BE2C (cell line): Measurements from ENCODE around the gene CCDC194.
A peak's percentile ranks its signal among the peaks of the same experiment; 100 is the strongest.

Source experiments
- DNase-seq: peaks from one replicate; pipeline ENCODE4 v3.0.0-alpha.2; 2020
- H3K27me3 ChIP-seq: fragments of 250-450 bp; sonication (Bioruptor Pico); 2 replicates; pipeline ENCODE4 v1.5.1; 2020; ENCODE audit warnings: mild to moderate bottlenecking
- H3K36me3 ChIP-seq: fragments of 250-450 bp; sonication (Bioruptor Pico); 2 replicates; pipeline ENCODE4 v1.5.1; 2020; ENCODE audit warnings: mild to moderate bottlenecking
- H3K4me1 ChIP-seq: fragments of 250-450 bp; sonication (Bioruptor Pico); 2 replicates; pipeline ENCODE4 v1.5.1; 2020
- H3K4me3 ChIP-seq: 2 replicates; pipeline ENCODE4 v1.5.1; 2011; ENCODE audit warnings: low read depth, low read length
- H3K9me3 ChIP-seq: fragments of 250-450 bp; sonication (Bioruptor Pico); 2 replicates; pipeline ENCODE4 v1.5.1; 2020
- TF ChIP-seq, protein P1 (sequence below): IDR thresholded peaks from 2 replicates; pipeline ENCODE4 v1.5.1; 2012; ENCODE audit warnings: mild to moderate bottlenecking, low read depth, low read length

Gene CCDC194

DNA sequence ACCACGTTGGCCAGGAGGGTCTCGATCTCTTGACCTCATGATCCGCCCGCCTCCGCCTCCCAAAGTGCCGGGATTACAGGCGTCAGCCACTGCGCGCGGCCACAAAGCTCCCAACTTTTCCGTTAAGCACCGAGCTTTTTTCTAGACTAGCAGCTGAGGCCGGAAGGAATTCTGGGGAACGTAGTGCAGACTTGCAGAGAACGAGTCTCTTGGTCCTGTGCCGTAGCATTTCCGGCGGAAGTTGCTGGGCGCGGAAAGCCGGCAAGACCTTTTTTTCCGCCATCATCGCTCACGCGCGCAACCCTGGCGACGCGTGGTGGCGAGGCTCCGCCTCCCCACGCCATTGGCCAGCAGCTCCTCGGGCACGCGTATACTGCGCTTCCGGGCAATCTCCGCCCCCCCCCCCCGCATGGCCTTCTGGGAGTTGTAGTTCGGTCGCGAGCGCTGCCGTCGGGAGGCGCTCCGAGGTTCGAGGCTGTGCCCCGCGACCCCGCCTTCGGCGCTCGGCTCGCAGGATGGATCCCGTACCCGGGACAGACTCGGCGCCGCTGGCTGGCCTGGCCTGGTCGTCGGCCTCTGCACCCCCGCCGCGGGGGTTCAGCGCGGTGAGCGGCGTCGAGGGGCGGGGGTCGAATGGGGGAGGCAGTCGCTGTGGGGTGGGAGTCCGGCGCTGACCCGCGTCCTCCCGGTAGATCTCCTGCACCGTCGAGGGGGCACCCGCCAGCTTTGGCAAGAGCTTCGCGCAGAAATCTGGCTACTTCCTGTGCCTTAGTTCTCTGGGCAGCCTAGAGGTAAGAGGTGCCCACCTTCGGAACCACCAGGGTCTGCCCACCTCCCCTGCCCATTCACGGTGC, 25.9 kb upstream of the CCDC194 start, which contains the start of gene MVB12A:
TSS of gene MVB12A (plus strand) at position 427 of the 854 bp plus-strand sequence. CDS start at position 516, 89 bp downstream.
- H3K27me3 ChIP-seq: no peaks in the 10 kb centered on the region
- TF ChIP-seq, protein P1, sequence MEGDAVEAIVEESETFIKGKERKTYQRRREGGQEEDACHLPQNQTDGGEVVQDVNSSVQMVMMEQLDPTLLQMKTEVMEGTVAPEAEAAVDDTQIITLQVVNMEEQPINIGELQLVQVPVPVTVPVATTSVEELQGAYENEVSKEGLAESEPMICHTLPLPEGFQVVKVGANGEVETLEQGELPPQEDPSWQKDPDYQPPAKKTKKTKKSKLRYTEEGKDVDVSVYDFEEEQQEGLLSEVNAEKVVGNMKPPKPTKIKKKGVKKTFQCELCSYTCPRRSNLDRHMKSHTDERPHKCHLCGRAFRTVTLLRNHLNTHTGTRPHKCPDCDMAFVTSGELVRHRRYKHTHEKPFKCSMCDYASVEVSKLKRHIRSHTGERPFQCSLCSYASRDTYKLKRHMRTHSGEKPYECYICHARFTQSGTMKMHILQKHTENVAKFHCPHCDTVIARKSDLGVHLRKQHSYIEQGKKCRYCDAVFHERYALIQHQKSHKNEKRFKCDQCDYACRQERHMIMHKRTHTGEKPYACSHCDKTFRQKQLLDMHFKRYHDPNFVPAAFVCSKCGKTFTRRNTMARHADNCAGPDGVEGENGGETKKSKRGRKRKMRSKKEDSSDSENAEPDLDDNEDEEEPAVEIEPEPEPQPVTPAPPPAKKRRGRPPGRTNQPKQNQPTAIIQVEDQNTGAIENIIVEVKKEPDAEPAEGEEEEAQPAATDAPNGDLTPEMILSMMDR: no peak
- H3K36me3 ChIP-seq: peaks cover 3% of the 10 kb centered on the region; the same call in 1 of the 2 replicates
- peaks cover 2% of the 10 kb centered on the region; the same call in 1 of the 2 replicates for H3K4me1 ChIP-seq
- H3K9me3 ChIP-seq: no peaks in the 10 kb centered on the region
- peak; percentile 98 for DNase-seq
- H3K4me3 ChIP-seq: peak within 1 kb of the TSS; percentile 82

DNA sequence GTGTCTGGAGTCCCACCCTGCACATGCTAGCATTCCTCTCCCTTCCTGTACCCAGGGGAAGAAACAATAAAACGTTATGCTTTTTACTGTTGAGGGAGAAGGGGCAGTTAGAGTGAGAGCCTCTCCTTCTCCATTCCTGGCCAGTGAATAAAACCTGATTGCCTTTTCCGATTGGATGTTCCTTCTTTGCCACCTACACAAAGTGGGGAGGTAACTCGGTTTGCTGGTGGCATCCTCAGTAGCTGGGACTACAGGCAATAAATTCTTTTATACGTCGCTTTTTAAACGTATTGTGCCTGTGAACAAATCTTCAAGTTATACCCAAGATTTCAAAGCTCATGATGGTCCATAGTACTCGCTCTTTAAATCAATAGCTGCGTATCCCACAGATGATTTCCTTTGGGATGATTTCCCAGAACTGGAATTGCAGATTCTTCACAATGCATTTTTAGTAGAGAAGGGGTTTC, 25.2 kb upstream of the CCDC194 start:
- no peak for DNase-seq
- TF ChIP-seq, protein P1: no peak
- Histone ChIP-seq H3K4me3 (peak overlapping the region; percentile 64), H3K4me1 (no peaks in the 10 kb centered on the region; the same call in 1 of the 2 replicates), H3K27me3 (no peaks in the 10 kb centered on the region), H3K9me3 (no peaks in the 10 kb centered on the region; the same call in 1 of the 2 replicates), H3K36me3 (peaks cover 3% of the 10 kb centered on the region; the same call in 1 of the 2 replicates)

DNA sequence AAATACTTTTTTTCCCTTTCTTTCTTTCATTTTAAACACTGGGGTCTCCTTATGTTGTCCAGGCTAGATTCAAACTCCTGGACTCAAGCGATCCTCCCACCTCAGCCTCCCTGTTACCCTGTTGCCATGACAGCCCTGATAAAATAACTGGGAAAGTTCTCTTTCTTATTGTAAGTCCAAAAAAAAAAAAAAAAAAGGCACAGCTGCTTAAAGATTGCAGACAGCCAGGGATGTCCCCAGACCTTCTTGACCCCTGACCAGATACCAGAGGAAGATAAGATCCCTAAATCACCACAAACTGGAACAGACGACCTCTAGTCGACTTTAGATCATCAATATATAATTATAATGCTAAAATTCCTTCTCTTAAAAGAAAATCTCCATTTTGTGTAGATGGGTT, 24.7 kb upstream of the CCDC194 start:
- H3K4me3 ChIP-seq: peak overlapping the region; percentile 64
- no peaks in the 10 kb centered on the region; the same call in 1 of the 2 replicates for H3K9me3 ChIP-seq
- H3K4me1 ChIP-seq: no peaks in the 10 kb centered on the region; the same call in 1 of the 2 replicates
- no peak for DNase-seq
- H3K36me3 ChIP-seq: peaks cover 3% of the 10 kb centered on the region; the same call in 1 of the 2 replicates
- TF ChIP-seq, protein P1: no peak
- H3K27me3 ChIP-seq: no peaks in the 10 kb centered on the region

DNA sequence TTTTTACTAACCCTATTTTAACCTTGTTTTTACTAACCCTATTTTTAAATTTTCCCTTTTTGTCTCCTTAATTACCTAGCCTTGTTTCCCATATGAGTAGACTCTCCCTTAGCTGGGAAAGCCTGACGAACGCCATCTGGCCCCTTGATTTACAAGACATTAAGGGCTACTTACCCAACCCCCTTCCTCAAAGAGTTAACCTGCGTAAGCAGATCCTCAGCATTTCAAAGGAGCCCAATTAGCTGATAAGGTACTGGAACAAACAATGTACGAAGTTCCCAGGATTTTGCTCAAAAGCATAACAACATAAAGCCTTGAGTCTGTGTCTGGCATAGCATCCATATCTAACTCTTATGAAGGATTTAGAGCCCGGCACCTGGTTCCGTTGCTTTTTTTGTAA, 21.1 kb upstream of the CCDC194 start:
- TF ChIP-seq, protein P1: no peak
- no peak overlapping the region for H3K4me3 ChIP-seq

DNA sequence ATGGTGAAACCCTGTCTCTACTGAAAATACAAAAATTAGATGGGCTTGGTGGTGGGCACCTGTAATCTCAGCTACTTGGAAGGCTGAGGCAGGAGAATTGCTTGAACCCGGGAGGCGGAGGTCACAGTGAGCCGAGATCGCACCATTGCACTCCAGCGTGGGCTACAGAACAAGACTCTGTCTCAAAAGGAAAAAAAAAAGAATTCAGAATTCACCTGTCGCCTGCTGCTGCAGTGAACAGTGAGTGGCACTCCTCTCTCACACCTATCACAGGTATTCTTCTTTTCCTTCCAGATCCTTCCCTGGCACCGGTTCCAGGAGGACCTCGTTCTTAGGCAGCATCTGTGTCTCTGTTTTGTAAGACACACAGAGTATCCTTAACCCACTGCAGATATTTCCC, 20.1 kb upstream of the CCDC194 start:
- no peak for DNase-seq
- TF ChIP-seq, protein P1: no peak
- no peaks in the 10 kb centered on the region; the same call in 1 of the 2 replicates for H3K9me3 ChIP-seq
- H3K27me3 ChIP-seq: no peaks in the 10 kb centered on the region
- H3K4me1 ChIP-seq: peaks cover 8% of the 10 kb centered on the region
- no peaks in the 10 kb centered on the region for H3K36me3 ChIP-seq
- H3K4me3 ChIP-seq: no peak overlapping the region

More for the DNA sequence above, 21.1 kb upstream of the CCDC194 start:
- Histone ChIP-seq H3K27me3 (no peaks in the 10 kb centered on the region), H3K36me3 (no peaks in the 10 kb centered on the region), H3K9me3 (no peaks in the 10 kb centered on the region; the same call in 1 of the 2 replicates), H3K4me1 (peaks cover 8% of the 10 kb centered on the region)
- DNase-seq: no peak
